HuH-7 (cell line): ENCODE measurements around the gene RTF2.
"Not testable (repeated sequence)": the region's sequence is repeated elsewhere in the genome, so short reads cannot be mapped to it uniquely, and the experiment has no call there.

Source experiments
- DNase-seq: peaks from one replicate; pipeline ENCODE4 v3.0.0; 2011; ENCODE audit warnings: low spot score

Gene RTF2

DNA sequence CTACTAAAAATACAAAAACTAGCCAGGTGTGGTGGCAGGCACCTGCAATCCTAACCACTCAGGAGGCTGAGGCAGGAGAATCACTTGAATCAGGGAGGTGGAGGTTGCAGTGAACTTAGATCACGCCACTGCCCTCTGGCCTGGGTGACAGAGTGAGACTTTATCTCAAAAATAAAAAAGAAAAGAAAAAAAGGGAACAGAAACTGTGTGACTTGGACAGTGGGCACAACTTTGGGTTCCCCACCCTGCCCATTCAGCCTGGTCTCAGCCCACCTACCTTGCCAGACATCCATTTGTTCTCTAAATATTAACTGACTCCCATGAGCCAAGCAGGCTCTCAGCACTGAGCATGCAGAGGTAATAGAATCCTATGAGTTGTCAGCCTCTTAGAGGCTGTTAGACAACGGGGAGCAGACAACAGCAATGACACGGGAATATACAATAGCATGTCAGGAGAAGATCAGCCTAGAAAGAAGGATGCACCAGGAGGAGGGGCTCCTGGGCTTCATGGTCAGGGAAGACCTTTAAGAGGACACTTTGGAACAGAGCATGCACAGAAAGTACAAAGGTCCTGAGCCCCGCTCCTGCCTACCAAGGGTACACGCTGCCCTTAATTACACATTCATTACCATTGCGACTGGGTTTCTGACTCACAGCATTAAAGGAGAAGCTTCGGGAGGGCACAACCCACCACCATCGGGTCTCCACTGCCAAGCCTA is 84.6 kb downstream of the RTF2 start:
- no peak for DNase-seq

- DNase-seq = no peak
Measured at GRCh38 chr20:56554869-56555268, 86.4 kb downstream of the RTF2 start.

GRCh38 chr20:56558968-56559367 is 90.5 kb downstream of the RTF2 start:
- no peak for DNase-seq

DNA sequence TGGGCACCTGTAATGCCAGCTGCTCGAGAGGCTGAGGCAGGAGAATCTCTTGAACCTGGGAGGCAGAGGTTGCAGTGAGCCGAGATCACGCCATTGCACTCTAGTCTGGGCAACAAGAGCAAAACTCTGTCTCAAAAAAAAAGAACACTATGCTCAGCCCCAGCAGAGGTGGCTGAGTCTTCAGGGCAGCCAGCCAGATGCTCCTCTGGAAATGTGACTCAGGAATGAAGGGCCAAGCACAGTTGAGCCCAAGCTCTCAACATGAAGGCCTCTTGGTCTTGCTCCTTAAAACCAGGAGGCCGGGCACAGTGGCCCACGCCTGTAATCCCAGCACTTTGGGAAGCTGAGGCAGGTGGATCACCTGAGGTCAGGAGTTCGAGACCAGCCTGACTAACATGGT is 96.1 kb downstream of the RTF2 start:
- DNase-seq = not testable (repeated sequence)

DNA sequence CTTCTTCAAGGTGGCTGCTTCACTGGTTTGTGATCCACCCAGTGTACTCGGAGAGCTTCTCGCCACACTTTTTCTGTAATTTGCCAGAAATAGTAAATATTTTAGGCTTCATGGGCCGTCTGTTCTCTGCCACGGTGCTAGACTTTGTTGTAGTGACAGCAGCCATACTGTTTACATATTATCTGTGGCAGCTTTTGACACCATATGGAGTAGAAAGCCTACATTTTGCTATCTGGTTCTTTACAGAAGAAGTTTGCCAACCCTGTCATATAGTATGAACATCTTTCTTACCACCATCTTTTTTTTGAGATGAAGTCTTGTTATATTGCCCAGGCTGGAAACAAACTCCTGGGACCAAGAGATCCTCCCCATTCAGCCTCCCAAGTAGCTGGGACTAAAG is 97.1 kb downstream of the RTF2 start:
- DNase-seq = no peak

DNA sequence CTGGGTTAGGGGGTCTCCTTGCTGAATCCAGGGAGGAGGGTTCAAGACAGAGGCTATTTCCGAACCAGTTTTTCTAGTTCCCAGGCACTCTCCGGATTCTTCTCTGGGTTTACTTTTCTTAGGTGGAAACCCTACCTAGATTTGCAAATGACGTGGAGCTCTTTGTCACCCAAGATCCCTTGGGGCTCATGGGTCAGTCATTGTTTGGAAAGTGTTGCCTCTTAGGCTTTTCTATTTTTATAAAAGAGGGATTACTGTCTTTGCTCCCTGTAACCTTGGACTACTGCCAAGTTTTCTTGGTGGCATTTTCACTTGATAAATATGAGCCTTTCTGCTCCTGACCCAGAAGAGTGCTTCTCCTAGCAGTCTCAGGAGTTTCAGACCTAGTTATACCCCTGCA is 98.2 kb downstream of the RTF2 start:
- DNase-seq = no peak
